Bronchial epithelial cell (primary cell): Measurements from ENCODE around the gene TM9SF4. TPM values are rescaled to one million over a fixed set of nuclear protein-coding genes. Genes with fewer than 3 reads are reported as not detected.

Experiments used
- DNase-seq: peaks from one replicate; pipeline ENCODE4 v3.0.0-alpha.2; 2010; ENCODE audit warnings: low read depth
- FAIRE-seq: peaks from 2 replicates; lab custom pipeline; 2011; peaks lifted over from hg19 to GRCh38; lab: Jason Lieb, UNC
- H3K27me3 ChIP-seq: 2 replicates; pipeline ENCODE4 v1.5.1; 2011; ENCODE audit warnings: low read length; ENCODE audit not compliant: control insufficient read depth, insufficient read depth
- H3K36me3 ChIP-seq: 2 replicates; pipeline ENCODE4 v1.5.1; 2011; ENCODE audit warnings: low read length; ENCODE audit not compliant: control insufficient read depth, insufficient read depth
- H3K4me3 ChIP-seq: 2 replicates; pipeline ENCODE4 v1.5.1; 2011; ENCODE audit warnings: mild to moderate bottlenecking, low read depth, low read length, control low read depth
- total RNA-seq: library from RNA; depleted of rRNA; stranded (reverse); fragments of >200 nt; gene quantifications from 2 replicates; pipeline ENCODE4 v1.2.1, GENCODE V29; 2014
- TF ChIP-seq, protein P1 (sequence below): IDR thresholded peaks from 2 replicates; pipeline ENCODE4 v1.5.1; 2011; ENCODE audit warnings: mild to moderate bottlenecking, moderate library complexity, low read length, control low read depth, inconsistent platforms; ENCODE audit not compliant: insufficient read depth, severe bottlenecking

TM9SF4 gene
- total RNA-seq, 1 donor from 2014 or later: 19.0 TPM

DNA sequence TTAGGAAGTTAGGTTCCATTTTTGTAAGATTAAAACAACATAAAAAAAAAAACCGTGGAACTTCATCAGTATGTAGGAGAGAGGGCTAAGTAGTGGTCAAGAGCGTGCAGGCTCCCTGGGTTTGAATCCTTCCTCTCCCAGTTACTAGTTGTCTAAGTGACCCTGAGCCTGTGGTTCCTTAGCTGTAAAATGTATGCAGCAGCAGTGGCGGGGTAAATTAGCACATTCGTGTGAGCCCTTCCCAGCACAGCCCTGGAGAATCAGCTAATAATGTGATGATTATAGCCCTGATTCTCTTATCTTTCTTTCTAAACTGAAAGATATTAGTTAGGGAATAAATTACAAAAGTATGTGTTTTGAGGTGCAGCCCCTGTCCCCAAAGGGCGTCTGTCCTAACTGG, 32.6 kb downstream of the TM9SF4 start:
- DNase-seq (no peak), FAIRE-seq (no peak)
- Histone ChIP-seq H3K27me3 (no peaks in the 10 kb centered on the region), H3K36me3 (peaks cover 37% of the 10 kb centered on the region), H3K4me3 (no peak overlapping the region)
- TF ChIP-seq, protein P1, sequence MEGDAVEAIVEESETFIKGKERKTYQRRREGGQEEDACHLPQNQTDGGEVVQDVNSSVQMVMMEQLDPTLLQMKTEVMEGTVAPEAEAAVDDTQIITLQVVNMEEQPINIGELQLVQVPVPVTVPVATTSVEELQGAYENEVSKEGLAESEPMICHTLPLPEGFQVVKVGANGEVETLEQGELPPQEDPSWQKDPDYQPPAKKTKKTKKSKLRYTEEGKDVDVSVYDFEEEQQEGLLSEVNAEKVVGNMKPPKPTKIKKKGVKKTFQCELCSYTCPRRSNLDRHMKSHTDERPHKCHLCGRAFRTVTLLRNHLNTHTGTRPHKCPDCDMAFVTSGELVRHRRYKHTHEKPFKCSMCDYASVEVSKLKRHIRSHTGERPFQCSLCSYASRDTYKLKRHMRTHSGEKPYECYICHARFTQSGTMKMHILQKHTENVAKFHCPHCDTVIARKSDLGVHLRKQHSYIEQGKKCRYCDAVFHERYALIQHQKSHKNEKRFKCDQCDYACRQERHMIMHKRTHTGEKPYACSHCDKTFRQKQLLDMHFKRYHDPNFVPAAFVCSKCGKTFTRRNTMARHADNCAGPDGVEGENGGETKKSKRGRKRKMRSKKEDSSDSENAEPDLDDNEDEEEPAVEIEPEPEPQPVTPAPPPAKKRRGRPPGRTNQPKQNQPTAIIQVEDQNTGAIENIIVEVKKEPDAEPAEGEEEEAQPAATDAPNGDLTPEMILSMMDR: no peak

DNA sequence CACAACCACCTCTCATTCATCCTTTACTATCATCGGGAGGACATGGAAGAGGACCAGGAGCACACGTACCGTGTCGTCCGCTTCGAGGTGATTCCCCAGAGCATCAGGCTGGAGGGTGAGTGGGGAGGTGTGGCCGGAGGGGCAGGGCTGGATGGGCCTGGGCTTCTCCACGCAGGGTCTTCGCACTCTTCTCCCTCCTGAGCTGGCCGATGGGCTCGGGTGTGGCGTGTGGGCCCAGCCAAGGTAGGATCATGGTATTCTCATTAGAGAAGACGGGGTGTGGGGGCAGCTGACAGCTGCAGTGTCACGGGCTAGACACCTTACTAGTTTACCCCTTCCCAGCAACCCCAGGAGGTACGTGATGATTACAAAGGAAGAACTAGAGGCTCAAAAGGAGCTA, 33.5 kb downstream of the TM9SF4 start:
- no peak for DNase-seq
- no peak for FAIRE-seq
- H3K4me3 ChIP-seq: no peak overlapping the region

DNA sequence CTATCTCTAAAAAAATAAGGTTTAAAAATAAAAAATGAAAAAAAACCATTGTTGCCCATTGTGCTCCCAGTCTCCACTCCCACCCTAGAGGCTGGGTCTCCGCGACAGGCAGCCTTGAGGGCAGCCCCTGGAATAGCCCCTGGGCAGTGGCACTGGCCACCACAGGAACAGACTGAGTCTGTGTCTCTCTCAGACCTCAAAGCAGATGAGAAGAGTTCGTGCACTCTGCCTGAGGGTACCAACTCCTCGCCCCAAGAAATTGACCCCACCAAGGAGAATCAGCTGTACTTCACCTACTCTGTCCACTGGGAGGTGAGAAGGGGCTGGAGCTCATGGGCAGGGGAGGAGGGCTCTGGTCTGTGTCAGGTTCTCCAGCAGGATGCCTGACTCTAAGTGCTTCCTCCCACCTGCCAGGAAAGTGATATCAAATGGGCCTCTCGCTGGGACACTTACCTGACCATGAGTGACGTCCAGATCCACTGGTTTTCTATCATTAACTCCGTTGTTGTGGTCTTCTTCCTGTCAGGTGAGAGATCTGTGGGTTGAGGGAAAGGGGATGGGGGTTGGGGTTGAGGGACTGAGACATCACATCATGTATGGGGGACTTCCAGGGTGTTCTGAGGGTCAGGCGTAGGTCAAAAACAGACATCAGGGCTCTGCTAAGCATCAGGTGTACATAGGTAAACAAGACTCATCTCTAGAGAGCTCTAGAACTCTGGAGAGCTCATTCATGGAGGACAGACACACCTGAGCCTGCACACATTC, 35.6 kb downstream of the TM9SF4 start:
- peaks cover 36% of the 10 kb centered on the region for H3K36me3 ChIP-seq
- DNase-seq: no peak

More for the DNA sequence above, 33.5 kb downstream of the TM9SF4 start:
- TF ChIP-seq, protein P1: no peak
- H3K27me3 ChIP-seq: no peaks in the 10 kb centered on the region
- H3K36me3 ChIP-seq: peaks cover 35% of the 10 kb centered on the region

DNA sequence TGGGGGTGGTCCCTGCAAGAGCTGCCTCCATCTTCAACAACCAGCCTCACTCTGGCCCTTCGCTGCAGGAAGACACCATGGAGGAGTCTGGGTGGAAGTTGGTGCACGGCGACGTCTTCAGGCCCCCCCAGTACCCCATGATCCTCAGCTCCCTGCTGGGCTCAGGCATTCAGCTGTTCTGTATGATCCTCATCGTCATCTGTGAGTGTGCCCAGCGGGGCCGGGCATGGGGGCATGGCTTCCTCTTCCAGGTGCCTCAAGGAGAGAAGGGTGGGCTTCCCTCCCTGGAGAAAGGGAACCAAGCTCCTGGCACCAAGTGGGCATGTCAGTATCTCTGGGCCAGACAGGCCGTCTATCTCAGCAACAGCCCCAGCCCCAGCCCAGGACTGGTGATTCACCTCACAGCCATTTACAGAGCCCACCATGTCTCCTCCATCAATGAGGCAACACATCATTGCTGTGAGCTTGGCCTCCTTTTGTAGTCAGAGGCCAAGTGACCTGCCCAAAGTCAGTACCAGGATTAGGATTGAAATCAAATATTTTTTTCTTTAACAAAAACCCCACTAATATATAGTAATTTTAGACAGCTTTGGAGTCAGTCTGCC, 40.2 kb downstream of the TM9SF4 start:
- DNase-seq (no peak), FAIRE-seq (no peak)
- no peak overlapping the region for H3K4me3 ChIP-seq
- no peaks in the 10 kb centered on the region for H3K27me3 ChIP-seq
- H3K36me3 ChIP-seq: peaks cover 32% of the 10 kb centered on the region
- TF ChIP-seq, protein P1: no peak

More for the DNA sequence above, 35.6 kb downstream of the TM9SF4 start:
- Histone ChIP-seq H3K4me3 (no peak overlapping the region), H3K27me3 (no peaks in the 10 kb centered on the region)
- TF ChIP-seq, protein P1: no peak
- FAIRE-seq: no peak

DNA sequence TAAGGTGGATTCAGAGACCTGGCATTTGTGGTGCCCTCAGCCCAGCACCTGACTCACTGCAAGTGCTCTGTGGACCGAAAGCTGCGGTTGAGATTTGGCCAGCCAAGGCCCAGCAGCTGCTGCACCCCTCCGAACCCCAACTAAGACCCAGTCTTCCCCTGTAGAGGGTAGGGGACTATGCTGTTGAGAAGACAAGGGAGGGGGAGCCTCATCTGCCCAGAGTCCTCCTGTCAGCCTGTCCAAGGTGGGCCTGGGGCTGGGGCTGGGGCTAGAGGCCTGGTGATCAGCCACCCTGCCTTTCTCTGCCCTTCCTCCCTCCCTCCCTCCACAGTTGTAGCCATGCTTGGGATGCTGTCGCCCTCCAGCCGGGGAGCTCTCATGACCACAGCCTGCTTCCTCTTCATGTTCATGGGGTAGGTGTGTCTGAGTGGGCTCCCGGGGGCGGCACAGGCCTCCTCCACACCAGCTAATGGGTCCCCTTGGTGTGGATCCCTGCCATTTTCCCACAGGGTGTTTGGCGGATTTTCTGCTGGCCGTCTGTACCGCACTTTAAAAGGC, 40.9 kb downstream of the TM9SF4 start:
- TF ChIP-seq, protein P1: no peak
- FAIRE-seq (no peak), DNase-seq (no peak)
- Histone ChIP-seq H3K4me3 (no peak overlapping the region), H3K36me3 (peaks cover 31% of the 10 kb centered on the region), H3K27me3 (no peaks in the 10 kb centered on the region)
